CD8-positive, alpha-beta memory T cell (primary cell): ENCODE measurements around the gene GAL3ST2. TPM values are rescaled to one million over a fixed set of nuclear protein-coding genes. Genes with fewer than 3 reads are reported as not detected.

Experiments
- CTCF ChIA-PET: fragments of 350-600 bp; sonication (Branson Sonifier 250); formaldehyde crosslinking; loops from one replicate; lab custom pipeline; 2021; ENCODE audit warnings: antibody characterized with exemption; lab: Charles Lee
- POLR2A ChIA-PET: fragments of 350-600 bp; sonication (Branson Sonifier 250); formaldehyde crosslinking; loops from one replicate; lab custom pipeline; 2021; ENCODE audit warnings: antibody characterized with exemption; lab: Charles Lee
- DNase-seq, 5 donors: peaks; one replicate each; pipeline versions ENCODE4 v3.0.0 to v3.0.0-alpha.2; 2020 to 2022; ENCODE audit warnings: mixed read lengths in 1 of 5
- H3K27ac ChIP-seq: one replicate; pipeline ENCODE4 v1.7.0; 2013; ENCODE audit warnings: low read depth, mild to moderate bottlenecking, low read length, moderate library complexity
- H3K27me3 ChIP-seq: 2 replicates; pipeline ENCODE4 v1.7.0; 2013; ENCODE audit warnings: low read length, mild to moderate bottlenecking; ENCODE audit not compliant: insufficient read depth, poor library complexity, severe bottlenecking
- H3K36me3 ChIP-seq: 2 replicates; pipeline ENCODE4 v1.7.0; 2013; ENCODE audit warnings: mild to moderate bottlenecking, low read length, moderate library complexity; ENCODE audit not compliant: insufficient read depth
- H3K4me1 ChIP-seq: 2 replicates; pipeline ENCODE4 v1.7.0; 2013; ENCODE audit warnings: mild to moderate bottlenecking, low read length, moderate library complexity; ENCODE audit not compliant: insufficient read depth
- H3K4me3 ChIP-seq: 2 replicates; pipeline ENCODE4 v1.7.0; 2013; ENCODE audit warnings: mild to moderate bottlenecking, low read length
- H3K9me3 ChIP-seq: 2 replicates; pipeline ENCODE4 v1.7.0; 2013; ENCODE audit warnings: mild to moderate bottlenecking, low read length
- H3K27ac Mint-ChIP-seq, 8 donors: one replicate each; pipeline ENCODE4 v1.8.0; 2020 to 2021; ENCODE audit warnings: mixed read lengths in 8 of 8, mild to moderate bottlenecking in 6 of 8, inconsistent platforms in 3 of 8, moderate library complexity in 3 of 8
- H3K27me3 Mint-ChIP-seq, 2 donors: one replicate each; pipeline ENCODE4 v1.8.0; 2020 to 2021; ENCODE audit warnings: mixed read lengths in 2 of 2, mild to moderate bottlenecking in 1 of 2, moderate library complexity in 1 of 2
- H3K36me3 Mint-ChIP-seq, 3 donors: one replicate each; pipeline ENCODE4 v1.8.0; 2020 to 2021; ENCODE audit warnings: mixed read lengths in 3 of 3, inconsistent platforms in 1 of 3, mild to moderate bottlenecking in 1 of 3
- H3K4me1 Mint-ChIP-seq, 3 donors: one replicate each; pipeline ENCODE4 v1.8.0; 2020 to 2021; ENCODE audit warnings: mixed read lengths in 3 of 3, inconsistent platforms in 1 of 3, mild to moderate bottlenecking in 1 of 3
- H3K4me3 Mint-ChIP-seq, 7 donors: one replicate each; pipeline ENCODE4 v1.8.0; 2020 to 2021; ENCODE audit warnings: mixed read lengths in 7 of 7, mild to moderate bottlenecking in 6 of 7, moderate library complexity in 4 of 7, inconsistent platforms in 2 of 7
- H3K9me3 Mint-ChIP-seq, 5 donors: one replicate each; pipeline ENCODE4 v1.8.0; 2020 to 2022; ENCODE audit warnings: mixed read lengths in 5 of 5, mild to moderate bottlenecking in 3 of 5, moderate library complexity in 2 of 5, inconsistent platforms in 1 of 5
- polyA plus RNA-seq: library from polyadenylated mRNA; unstranded; fragments of 300-500 nt; fragmentation: Illumina TruSeq; gene quantifications from one replicate; pipeline ENCODE4 v1.2.3, GENCODE V29; 2021
- total RNA-seq, 2 experiments: library from RNA; stranded (reverse); gene quantifications; one replicate each; pipeline ENCODE4 v1.2.3, GENCODE V29; 2021

The GAL3ST2 gene
- total and polyA plus RNA-seq, 3 experiments from 2014 or later, result 0.16 TPM; not detected in 2

DNA sequence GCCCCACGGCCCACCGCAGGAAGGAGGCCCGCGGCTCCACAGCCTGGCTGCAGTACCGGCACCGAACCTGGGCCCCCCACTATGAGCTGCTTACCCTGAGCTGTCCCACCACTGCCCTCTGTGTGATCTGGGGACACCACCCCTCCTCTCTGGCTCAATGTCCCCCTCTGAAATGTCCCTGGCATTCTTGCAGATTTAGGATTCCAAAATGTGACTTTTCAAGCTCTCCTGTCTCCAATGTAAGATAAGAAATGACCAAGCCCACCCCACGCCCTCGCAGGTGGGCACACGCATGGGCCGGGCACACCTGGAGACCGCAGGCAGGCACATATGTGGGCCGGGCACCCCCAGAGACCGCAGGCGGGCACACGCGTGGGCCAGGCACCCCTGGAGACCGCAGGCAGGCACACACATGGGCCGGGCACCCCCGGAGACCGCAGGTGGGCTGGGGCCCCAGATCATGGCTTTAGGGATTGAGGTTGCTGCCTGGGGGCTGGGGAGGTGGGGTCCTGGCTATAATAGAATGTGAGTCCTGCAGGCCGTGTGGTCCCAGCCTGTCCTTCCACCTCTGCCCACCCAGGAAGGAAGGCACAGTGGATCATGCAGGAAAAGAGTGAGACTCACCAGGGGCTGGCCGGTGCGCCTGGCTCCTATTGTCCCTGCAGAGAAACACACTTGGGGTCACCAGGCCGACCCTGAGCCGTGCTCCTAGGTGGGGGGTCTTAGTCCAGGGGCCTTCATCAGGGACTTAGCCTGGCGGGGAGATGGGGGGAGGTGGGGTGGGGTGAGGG, 74.9 kb downstream of the GAL3ST2 start:
- no peak overlapping the region for H3K4me3 ChIP-seq
- ChIA-PET POLR2A (no interaction called here), CTCF (no interaction called here)
- H3K27me3 ChIP-seq, result no peaks in the 10 kb centered on the region
- H3K9me3 ChIP-seq, result no peaks in the 10 kb centered on the region
- peak overlapping the region in 2 of 8 donors; percentile 39 to 88 for H3K27ac Mint-ChIP-seq
- peaks cover 13 to 21% (median 13%) of the 10 kb centered on the region in 3 donors for H3K4me1 Mint-ChIP-seq
- H3K36me3 ChIP-seq, result no peaks in the 10 kb centered on the region
- no peaks in the 10 kb centered on the region for H3K27me3 Mint-ChIP-seq
- H3K27ac ChIP-seq, result no peak overlapping the region
- H3K36me3 Mint-ChIP-seq, result peaks cover 0 to 12% (median 0%) of the 10 kb centered on the region in 3 donors
- peak overlapping the region in 1 of 7 donors; percentile 24 for H3K4me3 Mint-ChIP-seq
- no peak for DNase-seq
- H3K4me1 ChIP-seq, result peaks cover 7% of the 10 kb centered on the region
- peaks cover 0 to 1% (median 0%) of the 10 kb centered on the region in 5 donors for H3K9me3 Mint-ChIP-seq

DNA sequence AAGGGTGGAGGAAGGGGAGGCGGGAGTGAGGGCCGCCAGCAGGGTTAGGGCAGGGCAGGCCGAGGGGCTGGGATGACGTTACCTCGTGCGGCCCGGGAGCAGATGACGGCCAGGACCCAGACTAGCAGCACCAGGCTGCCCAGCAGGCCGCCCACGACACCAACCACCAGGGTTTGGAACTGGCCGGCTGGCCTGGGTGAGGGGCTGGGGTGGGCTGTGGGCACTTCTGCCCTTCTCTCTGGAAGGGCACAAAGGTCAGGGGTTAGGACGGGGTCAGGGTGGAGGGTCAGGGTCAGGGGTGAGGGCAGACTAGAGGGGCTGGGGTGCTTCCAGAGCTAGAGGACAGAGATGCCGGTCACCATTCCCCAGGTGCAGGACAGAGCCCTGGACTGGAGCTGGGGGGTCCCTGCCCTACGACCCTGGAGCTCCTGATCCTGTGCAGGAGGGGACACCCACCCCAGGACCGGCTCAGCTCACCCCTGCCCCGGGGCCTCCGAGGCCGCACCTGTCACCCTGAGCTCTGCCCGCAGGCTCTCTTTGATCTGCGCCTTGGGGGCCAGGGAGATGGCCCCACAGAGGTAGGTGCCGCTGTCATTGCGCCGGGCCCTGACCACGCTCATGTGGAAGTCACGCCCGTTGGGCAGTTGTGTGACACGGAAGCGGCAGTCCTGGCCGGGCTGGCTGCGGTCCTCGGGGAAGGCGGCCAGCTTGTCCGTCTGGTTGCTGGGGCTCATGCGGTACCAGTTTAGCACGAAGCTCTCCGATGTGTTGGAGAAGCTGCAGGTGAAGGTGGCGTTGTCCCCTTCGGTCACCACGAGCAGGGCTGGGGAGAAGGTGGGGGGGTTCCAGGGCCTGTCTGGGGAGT, 75.7 kb downstream of the GAL3ST2 start:
- H3K27ac Mint-ChIP-seq, result peak overlapping the region in 2 of 8 donors; percentile 39 to 43
- Histone ChIP-seq H3K27me3 (no peaks in the 10 kb centered on the region), H3K36me3 (no peaks in the 10 kb centered on the region), H3K4me1 (peaks cover 7% of the 10 kb centered on the region), H3K27ac (no peak overlapping the region), H3K9me3 (no peaks in the 10 kb centered on the region), H3K4me3 (no peak overlapping the region)
- H3K9me3 Mint-ChIP-seq, result no peaks in the 10 kb centered on the region
- peaks cover 16 to 25% (median 17%) of the 10 kb centered on the region in 3 donors for H3K4me1 Mint-ChIP-seq
- CTCF ChIA-PET, result interaction anchor here (1.6 kb wide), 1 partner anchor 26 kb away, joined by 5 read pairs; no protein-coding TSS in a partner anchor
- DNase-seq, result no peak
- H3K27me3 Mint-ChIP-seq, result no peaks in the 10 kb centered on the region
- POLR2A ChIA-PET, result no interaction called here
- H3K36me3 Mint-ChIP-seq, result peaks cover 0 to 12% (median 0%) of the 10 kb centered on the region in 3 donors
- H3K4me3 Mint-ChIP-seq, result no peak overlapping the region

GRCh38 chr2:241852981-241853631, 76.5 kb downstream of the GAL3ST2 start:
- DNase-seq, result no peak
- H3K36me3 Mint-ChIP-seq, result peaks cover 0 to 12% (median 0%) of the 10 kb centered on the region in 3 donors

More at GRCh38 chr2:241852981-241853631, 76.5 kb downstream of the GAL3ST2 start:
- Histone ChIP-seq H3K36me3 (no peaks in the 10 kb centered on the region), H3K4me3 (no peak overlapping the region), H3K9me3 (no peaks in the 10 kb centered on the region), H3K27me3 (no peaks in the 10 kb centered on the region), H3K4me1 (peaks cover 8% of the 10 kb centered on the region), H3K27ac (no peak overlapping the region)
- peaks cover 19 to 29% (median 19%) of the 10 kb centered on the region in 3 donors for H3K4me1 Mint-ChIP-seq
- no peaks in the 10 kb centered on the region for H3K9me3 Mint-ChIP-seq
- H3K4me3 Mint-ChIP-seq, result no peak overlapping the region
- H3K27me3 Mint-ChIP-seq, result no peaks in the 10 kb centered on the region
- H3K27ac Mint-ChIP-seq, result peak overlapping the region in 2 of 8 donors; percentile 43 to 90
- ChIA-PET CTCF (interaction anchor here (1.6 kb wide), 1 partner anchor 26 kb away, joined by 5 read pairs; no protein-coding TSS in a partner anchor), POLR2A (no interaction called here)

Other genes with a start within 250 kb of the GAL3ST2 start
- not detected for gene BOK, start 218.1 kb upstream of the GAL3ST2 start, total RNA-seq
- gene BOK, start 218.1 kb upstream of the GAL3ST2 start, polyA plus RNA-seq, result not detected
- 10 to 100 TPM; 51.4 to 51.9 TPM for gene THAP4, start 139.7 kb upstream of the GAL3ST2 start, total RNA-seq
- 42.3 TPM for gene THAP4, start 139.7 kb upstream of the GAL3ST2 start, polyA plus RNA-seq
- gene ATG4B, start 139.1 kb upstream of the GAL3ST2 start, total RNA-seq, result 10 to 100 TPM; 79.0 to 80.2 TPM
- gene ATG4B, start 139.1 kb upstream of the GAL3ST2 start, polyA plus RNA-seq, result 56.1 TPM
- gene DTYMK, start 90.0 kb upstream of the GAL3ST2 start, total RNA-seq, result 100 to 1,000 TPM; 131 to 134 TPM
- 41.1 TPM for gene DTYMK, start 90.0 kb upstream of the GAL3ST2 start, polyA plus RNA-seq
- 10 to 100 TPM; 44.4 to 48.4 TPM for gene ING5, start 74.8 kb upstream of the GAL3ST2 start, total RNA-seq
- gene ING5, start 74.8 kb upstream of the GAL3ST2 start, polyA plus RNA-seq, result 19.5 TPM
- gene D2HGDH, start 42.2 kb upstream of the GAL3ST2 start, total RNA-seq, result 10 to 100 TPM; 22.9 to 23.4 TPM
- gene D2HGDH, start 42.2 kb upstream of the GAL3ST2 start, polyA plus RNA-seq, result 5.7 TPM
- not detected for gene NEU4, start 32.4 kb downstream of the GAL3ST2 start, total RNA-seq
- gene NEU4, start 32.4 kb downstream of the GAL3ST2 start, polyA plus RNA-seq, result not detected
- gene PDCD1, start 82.1 kb downstream of the GAL3ST2 start, total RNA-seq, result 10 to 100 TPM; 34.3 to 39.3 TPM
- gene PDCD1, start 82.1 kb downstream of the GAL3ST2 start, polyA plus RNA-seq, result 41.8 TPM
- under 1 TPM; 0.11 to 0.18 TPM for gene RTP5, start 92.9 kb downstream of the GAL3ST2 start, total RNA-seq
- gene RTP5, start 92.9 kb downstream of the GAL3ST2 start, polyA plus RNA-seq, result 0.23 TPM